Measurements from ENCODE around the gene CTAG1A.
A peak's percentile ranks its signal among the peaks of the same experiment; 100 is the strongest.
"Not testable (repeated sequence)": the region's sequence is repeated elsewhere in the genome, so short reads cannot be mapped to it uniquely, and the experiment has no call there.

The CTAG1A gene

GRCh38 chrX:154584585-154585183, at the start of gene CTAG1A:
CTAG1A (plus strand) TSS chrX:154585133; CDS start chrX:154585207, 74 bp downstream.
- not testable (repeated sequence) for DNase-seq (ENCODE audit: low read depth)

GRCh38 chrX:154535892-154536291, 49.0 kb upstream of the CTAG1A start:
- DNase-seq (ENCODE audit: low read depth) = no peak

- DNase-seq (ENCODE audit: low read depth) = no peak
Measured at GRCh38 chrX:154539077-154539476, 45.9 kb upstream of the CTAG1A start.

- DNase-seq (ENCODE audit: low read depth) = not testable (repeated sequence)
Measured at GRCh38 chrX:154540365-154540764, 44.6 kb upstream of the CTAG1A start.

GRCh38 chrX:154540897-154541535, 43.9 kb upstream of the CTAG1A start:
- no peak for DNase-seq (ENCODE audit: low read depth)

- no peak for DNase-seq (ENCODE audit: low read depth)
Measured at GRCh38 chrX:154541589-154541895, 43.4 kb upstream of the CTAG1A start.

- peak; percentile 21 for DNase-seq (ENCODE audit: low read depth)
Measured at GRCh38 chrX:154541896-154542722, 42.8 kb upstream of the CTAG1A start.

- no peak for DNase-seq (ENCODE audit: low read depth)
Measured at GRCh38 chrX:154542723-154543424, 42.1 kb upstream of the CTAG1A start.

- DNase-seq (ENCODE audit: low read depth) = no peak
Measured at GRCh38 chrX:154545673-154546274, 39.2 kb upstream of the CTAG1A start.

- peak; percentile 43 for DNase-seq (ENCODE audit: low read depth)
Measured at GRCh38 chrX:154546354-154547244, 38.3 kb upstream of the CTAG1A start, which contains the start of gene G6PD. G6PD (minus strand) TSS chrX:154546846; CDS start chrX:154546155, 691 bp downstream.

GRCh38 chrX:154547245-154548027, 37.5 kb upstream of the CTAG1A start, which contains the start of gene IKBKG:
IKBKG (plus strand) TSS chrX:154547620; CDS start chrX:154552003, 4,383 bp downstream.
- peak; percentile 74 for DNase-seq (ENCODE audit: low read depth)

GRCh38 chrX:154548028-154548316, 37.0 kb upstream of the CTAG1A start:
- no peak for DNase-seq (ENCODE audit: low read depth)

- no peak for DNase-seq (ENCODE audit: low read depth)
Measured at GRCh38 chrX:154549766-154550165, 35.2 kb upstream of the CTAG1A start.

- DNase-seq (ENCODE audit: low read depth) = not testable (repeated sequence)
Measured at GRCh38 chrX:154552112-154552806, 32.7 kb upstream of the CTAG1A start.

- not testable (repeated sequence) for DNase-seq (ENCODE audit: low read depth)
Measured at GRCh38 chrX:154558060-154558690, 26.8 kb upstream of the CTAG1A start.

GRCh38 chrX:154558896-154559295, 26.0 kb upstream of the CTAG1A start:
- not testable (repeated sequence) for DNase-seq (ENCODE audit: low read depth)

- DNase-seq (ENCODE audit: low read depth) = not testable (repeated sequence)
Measured at GRCh38 chrX:154560326-154560725, 24.6 kb upstream of the CTAG1A start.

- DNase-seq (ENCODE audit: low read depth) = not testable (repeated sequence)
Measured at GRCh38 chrX:154562295-154562694, 22.6 kb upstream of the CTAG1A start.

- DNase-seq (ENCODE audit: low read depth) = not testable (repeated sequence)
Measured at GRCh38 chrX:154570361-154570760, 14.6 kb upstream of the CTAG1A start.

Measured in stimulated activated CD8-positive, alpha-beta memory T cell treated with anti-CD3 and anti-CD28 coated beads, Interleukin-7, amount 100 ng/mL, for 24 hours (primary cell).